ENCODE measurements around the gene PRX. TPM values are rescaled to one million over a fixed set of nuclear protein-coding genes. Genes with fewer than 3 reads are reported as not detected.

The PRX gene
- 6.6 and 9.2 TPM in 2 replicates for total RNA-seq (2021)
- Bru-seq, nascent RNA, result percentile 30 among the genes with signal in this experiment
- percentile 42 among the genes with signal in this experiment for BruChase-seq, experiment 1, labeled RNA remaining after a 2-hour chase
- BruChase-seq, experiment 2, labeled RNA remaining after a 6-hour chase, result percentile 48 among the genes with signal in this experiment
- long read RNA-seq, partial matches to known transcripts, result 0 of 7 reads
- long read RNA-seq, other reads (novel, unspliced or antisense), result 7 of 7 reads

GRCh38 chr19:40413291-40413845 lies at the start of gene PRX:
Gene PRX (minus strand): TSS chr19:40413378. CDS start chr19:40407932, 5,446 bp downstream.
- no TSS peak for BruUV-seq (replicated peaks)
- no peaks in the 10 kb centered on the region for H3K36me3 ChIP-seq (ENCODE audit: low read depth)
- DNase-seq, result no peak
- no peaks in the 10 kb centered on the region for H3K9me2 ChIP-seq (ENCODE audit: insufficient read depth)
- POLR2A ChIA-PET (ENCODE audit: unreplicated experiment), result no interaction called here
- no peaks in the 10 kb centered on the region for H3K79me2 ChIP-seq (ENCODE audit: low read depth)
- H3K4me2 ChIP-seq, result no peak within 1 kb of the TSS
- H3F3A ChIP-seq (ENCODE audit: insufficient read depth, low read depth), result peaks cover 14% of the 10 kb centered on the region
- no peaks in the 10 kb centered on the region; the same call in 1 of the 2 replicates for H3K4me1 ChIP-seq (replicated peaks; ENCODE audit: insufficient read depth)
- TF ChIP-seq CTCF (conservative IDR thresholded peaks at IDR 0.05) (no peak), EZH2 (IDR thresholded peaks at IDR 0.05; ENCODE audit: low read depth) (no peak)
- no peaks in the 10 kb centered on the region for H3K9me3 ChIP-seq (ENCODE audit: insufficient read depth, low read depth)
- H3K4me3 ChIP-seq, result no peak within 1 kb of the TSS
- no peak within 1 kb of the TSS for H2AFZ ChIP-seq
- intact Hi-C loops (cut with micrococcal nuclease; ENCODE audit: unreplicated experiment), result no loop called here
- no peaks in the 10 kb centered on the region for H4K20me1 ChIP-seq (ENCODE audit: insufficient read depth)
- CTCF ChIA-PET, result no interaction called here
- no peak within 1 kb of the TSS for H3K27ac ChIP-seq
- no peaks in the 10 kb centered on the region for H3K27me3 ChIP-seq (ENCODE audit: insufficient read depth, low read depth)

GRCh38 chr19:40461669-40462221 lies 48.6 kb upstream of the PRX start:
- H3K4me2 ChIP-seq, result no peak overlapping the region
- no peaks in the 10 kb centered on the region for H3K27me3 ChIP-seq (ENCODE audit: insufficient read depth, low read depth)
- no peak overlapping the region for H3K4me3 ChIP-seq
- peaks cover 22% of the 10 kb centered on the region for H3K4me1 ChIP-seq (replicated peaks; ENCODE audit: insufficient read depth)
- POLR2A ChIA-PET (ENCODE audit: unreplicated experiment), result no interaction called here
- intact Hi-C loops (cut with micrococcal nuclease; ENCODE audit: unreplicated experiment), result loop anchor here (5.0 kb wide), 1 partner anchor 61 kb away; no protein-coding TSS in a partner anchor
- TF ChIP-seq CTCF (conservative IDR thresholded peaks at IDR 0.05), result no peak
- no peak for TF ChIP-seq EZH2 (IDR thresholded peaks at IDR 0.05; ENCODE audit: low read depth)
- H3K36me3 ChIP-seq (ENCODE audit: low read depth), result no peaks in the 10 kb centered on the region
- BruUV-seq (replicated peaks), result no TSS peak
- H3K9me3 ChIP-seq (ENCODE audit: insufficient read depth, low read depth), result no peaks in the 10 kb centered on the region
- CTCF ChIA-PET, result no interaction called here
- no peak for DNase-seq
- H3K27ac ChIP-seq, result no peak overlapping the region
- H3K9me2 ChIP-seq (ENCODE audit: insufficient read depth), result no peaks in the 10 kb centered on the region
- no peak overlapping the region for H2AFZ ChIP-seq
- peaks cover 40% of the 10 kb centered on the region for H3K79me2 ChIP-seq (ENCODE audit: low read depth)
- no peaks in the 10 kb centered on the region for H4K20me1 ChIP-seq (ENCODE audit: insufficient read depth)
- peaks cover 24% of the 10 kb centered on the region for H3F3A ChIP-seq (ENCODE audit: insufficient read depth, low read depth)

- DNase-seq, result no peak
- H3K27ac ChIP-seq, result no peak overlapping the region
- H2AFZ ChIP-seq, result no peak overlapping the region
- ChIA-PET POLR2A (ENCODE audit: unreplicated experiment) (interaction anchor here (0.6 kb wide), 1 partner anchor 139 kb away, joined by 8 read pairs; no protein-coding TSS in a partner anchor), CTCF (no interaction called here)
- H3K36me3 ChIP-seq (ENCODE audit: low read depth), result no peaks in the 10 kb centered on the region
- H3K27me3 ChIP-seq (ENCODE audit: insufficient read depth, low read depth), result no peaks in the 10 kb centered on the region
- no peaks in the 10 kb centered on the region for H4K20me1 ChIP-seq (ENCODE audit: insufficient read depth)
- no TSS peak for BruUV-seq (replicated peaks)
- H3K9me2 ChIP-seq (ENCODE audit: insufficient read depth), result no peaks in the 10 kb centered on the region
- H3K79me2 ChIP-seq (ENCODE audit: low read depth), result peaks cover 36% of the 10 kb centered on the region
- peaks cover 23% of the 10 kb centered on the region for H3F3A ChIP-seq (ENCODE audit: insufficient read depth, low read depth)
- no peak overlapping the region for H3K4me3 ChIP-seq
- intact Hi-C loops (cut with micrococcal nuclease; ENCODE audit: unreplicated experiment), result loop anchor here (5.0 kb wide), 1 partner anchor 62 kb away; no protein-coding TSS in a partner anchor
- H3K9me3 ChIP-seq (ENCODE audit: insufficient read depth, low read depth), result no peaks in the 10 kb centered on the region
- TF ChIP-seq CTCF (conservative IDR thresholded peaks at IDR 0.05), result no peak
- no peak for TF ChIP-seq EZH2 (IDR thresholded peaks at IDR 0.05; ENCODE audit: low read depth)
- no peak overlapping the region for H3K4me2 ChIP-seq
- H3K4me1 ChIP-seq (replicated peaks; ENCODE audit: insufficient read depth), result peaks cover 22% of the 10 kb centered on the region
Measured at GRCh38 chr19:40460185-40460584, 47.0 kb upstream of the PRX start.
